Measurements from ENCODE around the gene POU4F1.

GRCh38 chr13:78608688-78609463, 5.5 kb upstream of the POU4F1 start:
- TF ChIP-seq TAF1 (IDR thresholded peaks at IDR 0.05; ENCODE audit: borderline replicate concordance, insufficient read depth, low read length) (no peak), POLR2AphosphoS5 (IDR thresholded peaks at IDR 0.05; ENCODE audit: low read depth, low read length) (no peak), REST (IDR thresholded peaks at IDR 0.05; ENCODE audit: insufficient read depth in 1 of 2, low read depth in 2 of 2, low read length in 2 of 2) (no peak), FOXP2 (optimal IDR thresholded peaks at IDR 0.05; ENCODE audit: borderline replicate concordance, extremely low read depth, extremely low read length, insufficient read depth) (no peak)
